H1 (cell line): ENCODE results near the gene ZNFX1. TPM values are rescaled to one million over a fixed set of nuclear protein-coding genes. Genes with fewer than 3 reads are reported as not detected.

Experiments used
- CTCF ChIA-PET: fragments of 300-600 bp; sonication (Branson Sonifier 250); formaldehyde crosslinking; loops from one replicate; lab custom pipeline; 2021; ENCODE audit not compliant: partially characterized antibody; lab: Charles Lee
- POLR2A ChIA-PET: fragments of 300-600 bp; sonication (Branson Sonifier 250); formaldehyde crosslinking; loops from one replicate; lab custom pipeline; 2021; ENCODE audit warnings: inconsistent platforms; ENCODE audit not compliant: partially characterized antibody; lab: Charles Lee
- DNase-seq, 2 experiments: peaks; one replicate each; pipeline versions ENCODE4 v3.0.0 to v3.0.0-alpha.2; 2010 to 2022; ENCODE audit warnings: low spot score in 2 of 2, low read depth in 1 of 2, mixed read lengths in 1 of 2
- FAIRE-seq: peaks from 2 replicates; lab custom pipeline; 2011; peaks lifted over from hg19 to GRCh38; lab: Jason Lieb, UNC
- H2AFZ ChIP-seq: 2 replicates; pipeline ENCODE4 v1.8.1; 2012; ENCODE audit warnings: low read length, inconsistent platforms
- H2AK5ac ChIP-seq: 2 replicates; pipeline ENCODE4 v1.6.1; 2013; ENCODE audit warnings: low read depth, low read length
- H2BK120ac ChIP-seq: replicated peaks from 2 replicates; pipeline ENCODE3; 2013; ENCODE audit warnings: low read depth, low read length, inconsistent platforms
- H2BK12ac ChIP-seq: 2 replicates; pipeline ENCODE4 v1.6.1; 2013; ENCODE audit warnings: low read depth, low read length
- H2BK15ac ChIP-seq: 2 replicates; pipeline ENCODE4 v1.6.1; 2013; ENCODE audit warnings: low read length
- H2BK20ac ChIP-seq: 2 replicates; pipeline ENCODE4 v1.6.1; 2013; ENCODE audit warnings: low read length
- H2BK5ac ChIP-seq: 2 replicates; pipeline ENCODE4 v1.6.1; 2013; ENCODE audit warnings: low read depth, low read length
- H3K14ac ChIP-seq: 2 replicates; pipeline ENCODE4 v1.6.1; 2013; ENCODE audit warnings: inconsistent platforms; ENCODE audit not compliant: insufficient read length
- H3K18ac ChIP-seq: 2 replicates; pipeline ENCODE4 v1.6.1; 2013; ENCODE audit warnings: low read length; ENCODE audit errors: extremely low read depth
- H3K23ac ChIP-seq: 2 replicates; pipeline ENCODE4 v1.6.1; 2013; ENCODE audit warnings: inconsistent platforms; ENCODE audit not compliant: insufficient read length
- H3K23me2 ChIP-seq: 2 replicates; pipeline ENCODE4 v1.6.1; 2013; ENCODE audit warnings: low read depth, low read length
- H3K27ac ChIP-seq: 2 replicates; pipeline ENCODE4 v1.6.1; 2011; ENCODE audit warnings: low read depth, low read length, inconsistent platforms
- H3K27me3 ChIP-seq, 4 experiments: replicated peaks in 1 of 4; 1 replicate in 1 of 4; 2 replicates in 3 of 4; pipeline versions ENCODE4 v1.6.1 to v1.8.1; 2011 to 2013; ENCODE audit warnings: low read length in 3 of 4, mild to moderate bottlenecking in 3 of 4, inconsistent platforms in 2 of 4, mixed read lengths in 2 of 4, moderate library complexity in 1 of 4; ENCODE audit not compliant: control insufficient read depth in 3 of 4, insufficient read depth in 3 of 4; ENCODE audit errors: extremely low read depth in 1 of 4
- H3K36me3 ChIP-seq, 4 experiments: 2 replicates each; pipeline versions ENCODE4 v1.6.1 to v1.8.1; 2011 to 2013; ENCODE audit warnings: mild to moderate bottlenecking in 4 of 4, low read length in 3 of 4, moderate library complexity in 2 of 4, control low read depth in 1 of 4, inconsistent platforms in 1 of 4; ENCODE audit not compliant: insufficient read depth in 4 of 4, control insufficient read depth in 2 of 4
- H3K4ac ChIP-seq: replicated peaks from 2 replicates; pipeline ENCODE3; 2013; ENCODE audit warnings: low read length, low read depth, mixed read lengths, inconsistent platforms; ENCODE audit not compliant: insufficient read length
- H3K4me1 ChIP-seq, 4 experiments: replicated peaks in 1 of 4; 1 replicate in 1 of 4; 2 replicates in 3 of 4; pipeline versions ENCODE4 v1.6.1 to v1.8.1; 2011 to 2013; ENCODE audit warnings: low read length in 3 of 4, inconsistent platforms in 2 of 4, mixed read lengths in 1 of 4; ENCODE audit not compliant: insufficient read depth in 4 of 4, control insufficient read depth in 3 of 4
- H3K4me2 ChIP-seq, 2 experiments: 2 replicates each; pipeline versions ENCODE4 v1.6.1 to v1.8.1; 2011 to 2013; ENCODE audit warnings: low read depth in 2 of 2, low read length in 2 of 2, control low read depth in 1 of 2, inconsistent platforms in 1 of 2, mild to moderate bottlenecking in 1 of 2; ENCODE audit not compliant: insufficient read depth in 1 of 2
- H3K4me3 ChIP-seq, 4 experiments: fragments of 200-600, 300-600 bp in 1 of 4; sonication (generic), shearing (Covaris generic), sonication (Bioruptor Twin) in 1 of 4; 2 replicates each; pipeline versions ENCODE4 v1.5.1 to v1.8.1; 2011 to 2016; ENCODE audit warnings: low read length in 4 of 4, low read depth in 3 of 4, control low read depth in 2 of 4, inconsistent platforms in 2 of 4, mild to moderate bottlenecking in 2 of 4, mixed read lengths in 1 of 4, moderate library complexity in 1 of 4; ENCODE audit not compliant: insufficient read depth in 2 of 4; ENCODE audit errors: extremely low read depth in 1 of 4
- H3K56ac ChIP-seq: replicated peaks from 2 replicates; pipeline ENCODE3; 2013; ENCODE audit warnings: low read depth, mild to moderate bottlenecking, mixed read lengths, low read length, inconsistent platforms; ENCODE audit not compliant: insufficient read length
- H3K79me1 ChIP-seq: 2 replicates; pipeline ENCODE4 v1.6.1; 2013; ENCODE audit warnings: low read depth, low read length, control low read depth
- H3K79me2 ChIP-seq, 2 experiments: 2 replicates each; pipeline versions ENCODE4 v1.6.1 to v1.8.1; 2012 to 2013; ENCODE audit warnings: low read length in 2 of 2, mild to moderate bottlenecking in 2 of 2, inconsistent platforms in 1 of 2; ENCODE audit not compliant: insufficient read depth in 2 of 2, control insufficient read depth in 1 of 2
- H3K9ac ChIP-seq, 4 experiments: replicated peaks in 1 of 4; 1 replicate in 1 of 4; 2 replicates in 3 of 4; pipeline versions ENCODE4 v1.6.1 to v1.8.1; 2011 to 2013; ENCODE audit warnings: low read depth in 3 of 4, low read length in 3 of 4, control low read depth in 2 of 4, mild to moderate bottlenecking in 2 of 4, moderate library complexity in 2 of 4, inconsistent platforms in 1 of 4; ENCODE audit errors: extremely low read depth in 1 of 4
- H3K9me3 ChIP-seq, 2 experiments: 2 replicates each; pipeline versions ENCODE4 v1.6.1 to v1.8.1; 2012 to 2013; ENCODE audit warnings: mild to moderate bottlenecking in 2 of 2, moderate library complexity in 2 of 2, control low read depth in 1 of 2, inconsistent platforms in 1 of 2, low read depth in 1 of 2, low read length in 1 of 2, mixed read lengths in 1 of 2; ENCODE audit not compliant: insufficient read depth in 2 of 2
- H4K20me1 ChIP-seq, 2 experiments: replicated peaks in 1 of 2; 2 replicates each; pipeline versions ENCODE3 to v1.8.1; 2011 to 2013; ENCODE audit warnings: inconsistent platforms in 2 of 2, low read length in 2 of 2, mild to moderate bottlenecking in 1 of 2; ENCODE audit not compliant: insufficient read depth in 2 of 2, control insufficient read depth in 1 of 2
- H4K5ac ChIP-seq: 2 replicates; pipeline ENCODE4 v1.6.1; 2013; ENCODE audit warnings: low read length, low read depth, mixed read lengths, inconsistent platforms; ENCODE audit not compliant: insufficient read length
- H4K8ac ChIP-seq: 2 replicates; pipeline ENCODE4 v1.8.0; 2013; ENCODE audit warnings: mild to moderate bottlenecking, moderate library complexity, low read length, inconsistent platforms; ENCODE audit not compliant: insufficient read depth; ENCODE audit errors: extremely low read depth
- H4K91ac ChIP-seq: replicated peaks from 2 replicates; pipeline ENCODE3; 2013; ENCODE audit warnings: low read length, mixed read lengths, inconsistent platforms; ENCODE audit not compliant: insufficient read length
- ASH2L ChIP-seq: fragments of 200-600, 300-600 bp; sonication (generic); IDR thresholded peaks from one replicate; pipeline ENCODE4 v1.7.1; 2017; ENCODE audit warnings: low read length
- CHD1 ChIP-seq: IDR thresholded peaks from 2 replicates; pipeline ENCODE4 v1.6.1; 2012; ENCODE audit warnings: low read depth, low read length, improper control_type of control experiment
- EGR1 ChIP-seq: IDR thresholded peaks from 2 replicates; pipeline ENCODE4 v1.6.1; 2011; ENCODE audit warnings: low read depth, low read length, borderline replicate concordance
- EP300 ChIP-seq, 2 experiments: IDR thresholded peaks; 1 replicate in 1 of 2; 2 replicates in 1 of 2; pipeline ENCODE4 v1.6.1; 2011 to 2012; ENCODE audit warnings: low read depth in 2 of 2, low read length in 2 of 2, mild to moderate bottlenecking in 2 of 2, borderline replicate concordance in 1 of 2, inconsistent platforms in 1 of 2, moderate library complexity in 1 of 2
- EZH2 ChIP-seq: fragments of 200-600 bp; sonication (generic); IDR thresholded peaks from 2 replicates; pipeline ENCODE4 v1.7.1; 2012; ENCODE audit warnings: low read depth, mild to moderate bottlenecking, moderate library complexity, low read length, inconsistent platforms; ENCODE audit not compliant: severe bottlenecking
- GTF2F1 ChIP-seq: IDR thresholded peaks from 2 replicates; pipeline ENCODE4 v1.6.1; 2012; ENCODE audit warnings: low read depth, low read length, improper control_type of control experiment, borderline replicate concordance
- SP2 ChIP-seq: IDR thresholded peaks from 2 replicates; pipeline ENCODE4 v1.6.1; 2012; ENCODE audit warnings: mild to moderate bottlenecking, low read length, inconsistent platforms
- TAF1 ChIP-seq: IDR thresholded peaks from 2 replicates; pipeline ENCODE4 v1.6.1; 2011; ENCODE audit warnings: mild to moderate bottlenecking, low read depth, low read length
- TBP ChIP-seq: IDR thresholded peaks from 2 replicates; pipeline ENCODE4 v1.6.1; 2011; ENCODE audit warnings: low read depth, low read length, improper control_type of control experiment
- TEAD4 ChIP-seq: IDR thresholded peaks from 2 replicates; pipeline ENCODE4 v1.6.1; 2012; ENCODE audit warnings: low read depth, low read length, inconsistent platforms, mixed read lengths
- WGBS, 2 experiments: shearing (Covaris generic) in 1 of 2; methylation state at CpG; one replicate each; pipeline versions ENCODE4 v1.1.6 to v1.1.7; 2013 to 2015; ENCODE audit warnings: low lambda C conversion rate in 2 of 2, mixed read lengths in 2 of 2, inconsistent platforms in 1 of 2, low coverage in 1 of 2, missing lambda C conversion rate in 1 of 2; ENCODE audit not compliant: insufficient replicate concordance in 2 of 2, insufficient coverage in 1 of 2, insufficient read length in 1 of 2; ENCODE audit errors: extremely low coverage in 1 of 2, missing lambda C conversion rate in 1 of 2; 5-methylcytosine and 5-hydroxymethylcytosine counted together
- polyA plus RNA-seq, 7 experiments: library from polyadenylated mRNA; depleted of rRNA in 3 of 7; stranded (reverse) in 5 of 7; unstranded in 2 of 7; fragments of >200 nt in 5 of 7; fragments of 200-250 nt in 2 of 7; gene quantifications; 1 replicate in 5 of 7; 2 replicates in 1 of 7; 4 replicates in 1 of 7; pipeline versions ENCODE4 v1.2.1 to v1.2.3, GENCODE V29; 2011 to 2013; ENCODE audit warnings: missing spikeins in 2 of 7, mixed read lengths in 2 of 7
- total RNA-seq: library from RNA; stranded (reverse); fragmentation: NEBNext Ultra II Directional; extraction: Animal tissue kit (Norgen Biotek cat#: 25700); gene quantifications from 2 replicates; pipeline ENCODE4 v1.2.1, GENCODE V29; 2021
- TF ChIP-seq, protein P1 (sequence below): IDR thresholded peaks from 2 replicates; pipeline ENCODE4 v1.6.1; 2011; ENCODE audit warnings: low read length, improper control_type of control experiment

Gene ZNFX1
- total and polyA plus RNA-seq, 2 of the 8 experiments (the other 6 are each of a cell fraction or from before 2014, with no cell fraction given): 3.1 to 11.3 TPM

DNA sequence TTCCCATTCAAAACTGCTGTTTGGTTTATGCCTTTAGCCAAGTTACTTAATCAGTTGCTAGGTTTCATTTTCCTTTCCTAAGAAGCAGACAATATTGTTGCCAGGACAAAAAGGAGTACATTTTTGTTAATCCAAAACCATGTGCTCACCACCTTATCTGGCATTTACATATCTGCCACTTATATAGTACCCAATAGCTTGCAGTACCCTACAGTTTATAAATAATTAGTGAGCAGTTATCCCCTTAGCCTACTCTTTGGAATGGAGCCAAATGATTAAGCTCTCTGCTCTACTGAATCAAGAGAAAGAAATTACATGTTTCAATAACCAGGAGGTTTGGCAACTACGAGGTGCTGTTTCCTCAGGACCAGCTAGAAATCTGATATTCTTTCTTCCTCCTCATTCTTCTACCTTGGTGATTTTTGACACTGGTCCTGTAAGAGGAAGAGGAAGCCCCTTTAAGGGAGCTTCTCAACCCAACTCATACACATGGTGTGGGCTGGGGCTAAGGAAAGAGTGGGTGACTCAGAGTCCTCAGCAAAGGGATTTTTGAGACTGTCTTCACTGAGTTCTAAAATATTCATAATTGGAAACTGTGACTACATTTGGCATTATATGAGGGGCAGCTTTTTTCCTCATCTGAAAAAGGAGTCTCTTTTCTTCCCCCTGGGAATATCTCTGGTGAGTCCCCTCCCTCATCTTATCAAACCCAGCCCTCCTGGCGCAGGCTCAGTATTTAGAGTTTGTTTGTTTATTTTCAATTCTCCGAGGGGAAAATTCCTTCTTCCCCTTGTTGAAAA, 1.5 kb downstream of the ZNFX1 start:
- Histone ChIP-seq H2BK20ac (no peak overlapping the region), H2AK5ac (no peak overlapping the region), H3K79me1 (peaks cover 3% of the 10 kb centered on the region), H4K8ac (no peak overlapping the region), H3K4ac (no peak overlapping the region), H3K14ac (no peak overlapping the region), H4K91ac (no peak overlapping the region), H3K56ac (no peak overlapping the region), H2AFZ (no peak overlapping the region), H3K4me3 (peak overlapping the region in 3 of 4 experiments; percentile 73 to 94 (median 89); a peak in 3 of 8 replicates), H4K5ac (no peak overlapping the region), H3K27ac (no peak overlapping the region), H2BK5ac (no peak overlapping the region), H2BK15ac (no peak overlapping the region), H3K4me1 (peaks cover 0 to 2% (median 0%) of the 10 kb centered on the region in 4 experiments; a peak in 1 of 7 replicates), H3K27me3 (peaks cover 0 to 1% (median 0%) of the 10 kb centered on the region in 4 experiments; a peak in 1 of 7 replicates), H3K23me2 (peaks cover 17% of the 10 kb centered on the region), H3K23ac (no peak overlapping the region), H2BK12ac (no peak overlapping the region), H3K9me3 (no peaks in the 10 kb centered on the region), H2BK120ac (no peak overlapping the region), H4K20me1 (peaks cover 14 to 20% of the 10 kb centered on the region in 2 experiments), H3K18ac (no peak overlapping the region), H3K79me2 (peaks cover 25 to 57% of the 10 kb centered on the region in 2 experiments), H3K4me2 (peak overlapping the region; percentile 89 to 97; a peak in 3 of 4 replicates), H3K36me3 (peaks cover 24 to 49% (median 35%) of the 10 kb centered on the region in 4 experiments), H3K9ac (no peak overlapping the region)
- ChIA-PET CTCF (interaction anchor here (0.8 to 1.8 kb wide), 4 partner anchors 30 to 47 kb away, joined by 3 to 8 read pairs (median 5); no protein-coding TSS in a partner anchor), POLR2A (interaction anchor here (0.7 to 18.5 kb wide), 13 partner anchors 8 to 232 kb away, joined by 3 to 1132 read pairs (median 5); partner anchors contain the start of genes CSE1L and DDX27)
- FAIRE-seq (no peak), DNase-seq (no peak)
- 75% methylated on average over 3 of the region's 3 CpGs; no CpG with 5 or more reads in 1 of the 2 experiments for WGBS, 2 experiments
- TF ChIP-seq, protein P1, sequence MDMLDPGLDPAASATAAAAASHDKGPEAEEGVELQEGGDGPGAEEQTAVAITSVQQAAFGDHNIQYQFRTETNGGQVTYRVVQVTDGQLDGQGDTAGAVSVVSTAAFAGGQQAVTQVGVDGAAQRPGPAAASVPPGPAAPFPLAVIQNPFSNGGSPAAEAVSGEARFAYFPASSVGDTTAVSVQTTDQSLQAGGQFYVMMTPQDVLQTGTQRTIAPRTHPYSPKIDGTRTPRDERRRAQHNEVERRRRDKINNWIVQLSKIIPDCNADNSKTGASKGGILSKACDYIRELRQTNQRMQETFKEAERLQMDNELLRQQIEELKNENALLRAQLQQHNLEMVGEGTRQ: no peak
- TF ChIP-seq TEAD4 (no peak), TAF1 (no peak), EP300 (IDR thresholded peaks at IDR 0.05; ENCODE audit: borderline replicate concordance in 1 of 2, low read depth in 2 of 2, low read length in 2 of 2) (no peak), EGR1 (no peak), GTF2F1 (no peak), ASH2L (no peak), SP2 (no peak), EZH2 (no peak), TBP (no peak), CHD1 (no peak)
